Measurements from ENCODE around the gene OLA1.

- no peak for TF ChIP-seq POLR2A (IDR thresholded peaks at IDR 0.05; ENCODE audit: low read depth, low read length)
- no peak for TF ChIP-seq POLR2AphosphoS5 (IDR thresholded peaks at IDR 0.05; ENCODE audit: low read depth, low read length)
Measured at GRCh38 chr2:174243812-174244211, 4.5 kb downstream of the OLA1 start.

All from GM12892 (cell line).